Fibroblast of villous mesenchyme (primary cell): ENCODE measurements around the gene ALDH18A1. TPM values are rescaled to one million over a fixed set of nuclear protein-coding genes. Genes with fewer than 3 reads are reported as not detected.
A peak's percentile ranks its signal among the peaks of the same experiment; 100 is the strongest.

Source experiments
- DNase-seq: peaks from one replicate; pipeline ENCODE4 v3.0.0-alpha.2; 2010; ENCODE audit warnings: low read depth
- H3K4me3 ChIP-seq: 2 replicates; pipeline ENCODE4 v1.5.1; 2011; ENCODE audit warnings: low read depth, mild to moderate bottlenecking, low read length
- CTCF ChIP-seq: IDR thresholded peaks from 2 replicates; pipeline ENCODE4 v1.5.1; 2012; ENCODE audit warnings: low read depth, mild to moderate bottlenecking, low read length; ENCODE audit not compliant: insufficient read depth
- total RNA-seq: library from RNA; depleted of rRNA; stranded (reverse); fragments of >200 nt; gene quantifications from 2 replicates; pipeline ENCODE4 v1.2.3, GENCODE V29; 2012

Gene ALDH18A1
- total RNA-seq, 1 donor = 154 TPM

DNA sequence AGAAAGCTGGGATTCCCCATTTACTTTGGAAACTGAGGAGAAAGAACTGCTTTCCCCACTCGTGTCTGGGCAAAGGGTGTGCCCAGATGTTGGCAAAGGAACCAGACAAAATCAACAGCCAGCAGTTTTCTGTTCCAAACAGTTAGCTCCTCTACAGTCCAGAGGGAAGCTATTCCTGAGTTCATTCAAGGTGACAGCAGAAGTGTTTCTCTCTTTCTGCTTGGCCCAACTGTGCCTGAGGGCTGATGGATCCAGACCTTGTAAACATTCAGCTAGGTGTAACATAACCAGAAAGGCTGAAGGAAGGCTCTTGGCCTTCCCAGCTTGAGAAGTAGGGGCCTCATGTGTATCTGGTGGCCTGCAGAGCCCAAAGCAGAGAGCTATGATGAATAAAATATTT, 7.0 kb upstream of the ALDH18A1 start:
- H3K4me3 ChIP-seq = no peak overlapping the region
- no peak for DNase-seq
- TF ChIP-seq CTCF = no peak

DNA sequence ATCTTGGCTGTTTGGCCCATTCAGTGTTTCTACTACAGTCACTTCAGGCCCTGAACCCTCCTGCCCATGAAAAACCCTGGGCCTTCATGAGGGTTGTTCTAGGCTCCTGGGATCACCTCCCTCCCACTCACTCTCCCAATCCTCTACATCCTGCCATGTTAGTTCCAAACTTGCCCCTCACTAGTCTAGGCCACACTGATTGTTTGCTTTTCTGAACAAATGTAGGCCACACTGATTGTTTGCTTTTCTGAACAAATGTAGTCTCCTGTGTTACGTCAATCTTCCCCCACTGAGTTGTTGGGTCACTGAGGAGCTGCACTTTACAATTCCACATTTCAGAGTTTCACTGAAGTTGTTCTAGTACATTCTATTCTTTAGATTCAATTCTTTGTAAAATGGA, 5.3 kb upstream of the ALDH18A1 start:
- no peak for TF ChIP-seq CTCF
- H3K4me3 ChIP-seq = no peak overlapping the region
- DNase-seq = no peak

GRCh38 chr10:95660283-95660682, 3.8 kb upstream of the ALDH18A1 start:
- TF ChIP-seq CTCF = no peak
- DNase-seq = no peak
- H3K4me3 ChIP-seq = no peak overlapping the region

GRCh38 chr10:95657250-95657649, 739 bp upstream of the ALDH18A1 start:
- DNase-seq = no peak
- peak overlapping the region; percentile 91 for H3K4me3 ChIP-seq
- TF ChIP-seq CTCF = no peak

- peak overlapping the region; percentile 91 for H3K4me3 ChIP-seq
- TF ChIP-seq CTCF = no peak
- peak; percentile 76 for DNase-seq
These were observed 780 bp downstream of the ALDH18A1 start for GRCh38 chr10:95655571-95656290.

GRCh38 chr10:95653895-95654294, 2.6 kb downstream of the ALDH18A1 start:
- no peak for DNase-seq
- TF ChIP-seq CTCF = no peak

More at GRCh38 chr10:95653895-95654294, 2.6 kb downstream of the ALDH18A1 start:
- H3K4me3 ChIP-seq = no peak overlapping the region
